Mesenteric fat pad (tissue), 1 donor: ENCODE data around the gene NR1H4. TPM values are rescaled to one million over a fixed set of nuclear protein-coding genes. Genes with fewer than 3 reads are reported as not detected.
"Not testable (repeated sequence)": the region's sequence is repeated elsewhere in the genome, so short reads cannot be mapped to it uniquely, and the experiment has no call there.

Experiments used
- DNase-seq: peaks from one replicate; pipeline ENCODE4 v3.0.0-alpha.2; 2020; ENCODE audit warnings: low spot score
- total RNA-seq: library from RNA; stranded (reverse); fragmentation: NEBNext Ultra II Directional; extraction: Animal tissue kit (Norgen Biotek cat#: 25700); gene quantifications from one replicate; pipeline ENCODE4 v1.2.1, GENCODE V29; 2021
- donor health status: DM: yes; HTN: yes; CAD: no.

NR1H4 gene
- total RNA-seq, 1 donor from 2014 or later: not detected

DNA sequence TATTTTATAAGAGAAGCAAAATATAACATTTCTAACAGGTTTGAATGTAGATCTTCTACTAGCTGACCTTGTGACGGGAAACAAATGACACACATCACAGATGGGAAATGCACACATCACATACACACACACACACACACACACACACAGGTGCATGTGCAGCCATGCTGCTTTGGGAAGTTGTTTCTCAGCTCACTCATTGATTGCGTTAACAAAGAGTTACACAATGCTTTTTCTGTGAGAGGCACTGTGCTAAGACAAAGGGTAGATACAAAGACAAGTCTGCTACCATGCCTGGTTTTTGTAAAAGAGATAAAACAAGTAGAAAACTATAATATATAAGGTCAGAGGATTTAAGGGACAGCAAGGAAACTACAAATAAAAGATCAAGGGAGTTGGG lies 1.3 kb upstream of the NR1H4 start:
- no peak for DNase-seq

DNA sequence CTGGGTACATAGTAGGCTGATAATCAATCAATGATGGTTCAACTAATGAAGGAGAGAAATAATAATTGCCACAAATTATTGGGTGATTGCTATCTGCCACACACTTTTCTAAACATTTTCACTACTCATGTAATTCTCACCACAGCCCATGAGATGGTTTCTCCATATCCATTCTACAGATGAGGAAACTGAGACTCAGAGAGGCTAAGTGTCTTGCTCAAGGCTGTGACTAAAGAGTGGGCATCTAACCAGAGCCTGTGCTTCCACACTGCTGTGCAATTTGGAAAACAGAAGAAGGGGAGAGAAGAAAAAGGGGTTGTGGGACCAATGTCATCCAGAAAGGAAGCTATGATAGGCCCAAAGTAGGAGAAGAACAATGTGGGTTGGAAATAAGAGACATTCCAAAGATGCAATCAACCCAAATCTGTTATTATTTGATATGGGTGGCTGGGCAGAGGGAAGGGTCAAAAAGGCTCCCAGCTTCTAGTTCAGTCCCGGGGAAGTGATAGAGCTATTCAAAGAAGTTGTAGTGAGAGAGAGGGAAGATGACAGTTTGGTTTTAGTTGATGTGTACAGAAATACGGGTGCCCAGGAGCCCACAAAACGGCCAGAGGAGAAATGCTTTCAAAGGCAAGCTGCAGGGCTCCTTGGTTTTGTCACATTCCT lies 483 bp upstream of the NR1H4 start:
- no peak for DNase-seq

GRCh38 chr12:100474617-100475016 lies 951 bp downstream of the NR1H4 start:
- DNase-seq: no peak

DNA sequence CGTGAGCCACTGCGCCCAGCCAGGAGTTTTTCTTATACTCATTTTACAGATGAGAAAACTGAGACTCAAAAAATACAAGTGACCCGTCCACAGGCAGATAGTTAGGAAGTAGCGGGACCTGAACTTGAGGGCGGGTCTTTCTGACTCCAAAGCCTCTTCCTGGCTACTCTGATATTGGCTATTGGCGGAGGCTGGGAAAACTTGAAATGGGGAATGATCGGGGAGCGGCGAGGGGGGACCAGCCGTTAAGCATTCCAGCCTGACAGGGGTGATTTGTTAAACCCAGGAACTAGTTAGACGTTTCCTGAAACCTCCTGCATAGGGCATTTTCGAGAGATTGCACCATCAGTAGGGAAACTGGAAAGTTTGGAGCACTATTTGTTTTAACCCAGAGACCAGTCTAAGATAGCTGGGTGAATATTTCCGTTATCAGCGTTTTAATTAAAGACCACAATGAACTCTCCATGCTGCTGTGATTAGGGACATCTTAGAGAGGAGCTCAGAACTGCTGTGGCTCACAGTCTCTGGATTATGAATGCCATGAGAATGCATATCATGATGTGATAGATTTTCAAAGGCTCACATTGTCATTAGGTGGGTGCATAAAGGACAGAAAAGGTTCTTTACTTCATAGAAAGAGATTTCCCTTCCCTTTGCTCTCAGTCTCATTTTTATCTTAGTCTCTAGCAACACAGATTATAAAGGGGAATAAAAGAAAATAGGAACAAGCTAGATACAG lies 2.5 kb downstream of the NR1H4 start:
- DNase-seq: no peak

- DNase-seq: no peak
Measured at GRCh38 chr12:100481021-100481420, 7.4 kb downstream of the NR1H4 start.

DNA sequence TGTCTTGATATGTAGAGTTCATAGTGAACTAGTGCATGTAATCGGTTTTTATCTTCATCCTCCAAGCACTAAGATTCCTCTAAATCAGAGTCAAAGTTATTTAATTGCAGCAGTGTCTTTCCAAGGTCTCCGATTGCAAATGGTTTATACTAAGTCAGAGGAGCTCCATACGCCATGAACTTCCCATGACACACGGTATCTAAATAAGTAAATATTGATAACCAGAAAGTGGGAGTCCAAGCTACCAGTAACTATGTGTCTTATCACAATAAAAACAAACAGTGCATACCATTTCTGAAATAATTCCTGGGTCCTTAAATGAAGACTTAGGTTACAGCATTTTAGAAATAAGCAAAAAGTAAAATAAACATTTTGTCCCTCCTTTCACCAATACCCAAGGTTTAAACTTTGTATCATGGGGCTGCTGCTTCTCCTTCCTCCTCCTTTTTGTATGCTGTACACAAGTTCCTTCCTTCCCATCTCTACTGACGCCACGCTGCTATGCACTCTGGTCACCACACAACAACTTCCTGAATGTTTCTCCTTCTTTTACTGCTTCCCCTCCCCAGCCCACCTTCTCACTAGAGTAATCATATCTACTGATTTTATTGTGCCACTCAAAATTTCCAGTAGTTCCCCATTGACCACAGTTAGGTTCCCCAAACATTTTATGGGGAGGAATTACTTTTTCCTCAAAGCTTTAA lies 10.7 kb downstream of the NR1H4 start:
- DNase-seq: no peak

DNA sequence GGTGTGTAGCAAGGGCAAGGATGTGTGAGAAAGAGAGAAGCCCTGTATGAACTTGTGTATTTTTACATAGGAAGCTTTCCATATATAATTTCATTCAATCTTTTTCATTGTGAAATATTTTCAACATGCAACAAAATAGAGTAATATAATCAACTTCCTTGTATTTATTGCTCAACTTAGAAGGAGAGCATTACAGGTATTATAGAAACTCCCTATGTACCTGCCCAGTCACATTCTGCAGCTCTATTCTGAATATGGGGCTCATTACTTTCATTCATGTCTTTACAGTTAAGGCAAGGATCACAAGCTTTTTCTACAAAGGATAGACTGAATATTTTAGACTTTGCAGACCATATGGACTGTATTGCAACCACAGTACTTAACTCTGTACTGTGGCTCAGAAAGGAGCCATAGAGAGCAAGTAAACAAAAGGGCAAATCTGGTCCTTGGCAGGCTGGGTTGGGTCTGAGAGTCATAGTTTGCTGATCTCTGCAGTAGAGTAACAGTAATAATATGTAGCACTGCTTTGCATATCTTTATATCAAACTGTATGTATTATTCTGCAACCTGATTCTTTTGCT lies 11.3 kb downstream of the NR1H4 start:
- no peak for DNase-seq

DNA sequence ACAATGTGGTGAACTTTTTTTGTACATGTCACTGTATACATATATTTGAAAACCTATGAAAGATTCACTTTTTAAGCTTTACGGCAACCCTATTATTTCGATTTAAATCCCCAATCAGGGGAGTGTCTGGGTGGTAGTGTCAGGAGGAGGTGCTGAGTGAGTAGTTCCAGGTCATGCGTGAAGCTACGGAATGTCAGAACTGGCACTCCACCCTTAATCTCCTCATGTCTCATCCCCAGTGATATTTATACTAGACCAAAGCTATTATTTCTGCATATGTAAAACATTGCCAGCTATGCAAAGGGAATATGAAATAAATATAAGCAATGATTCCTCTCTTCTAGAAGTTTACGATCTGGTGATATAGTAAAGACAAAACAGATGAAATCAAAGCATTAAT lies 12.3 kb downstream of the NR1H4 start:
- no peak for DNase-seq

- no peak for DNase-seq
Measured at GRCh38 chr12:100489251-100489820, 15.7 kb downstream of the NR1H4 start.

GRCh38 chr12:100490056-100490455 lies 16.4 kb downstream of the NR1H4 start:
- DNase-seq: no peak

- no peak for DNase-seq
Measured at GRCh38 chr12:100491104-100491503, 17.4 kb downstream of the NR1H4 start.

- DNase-seq: no peak
Measured at GRCh38 chr12:100493396-100494012, 19.8 kb downstream of the NR1H4 start.

DNA sequence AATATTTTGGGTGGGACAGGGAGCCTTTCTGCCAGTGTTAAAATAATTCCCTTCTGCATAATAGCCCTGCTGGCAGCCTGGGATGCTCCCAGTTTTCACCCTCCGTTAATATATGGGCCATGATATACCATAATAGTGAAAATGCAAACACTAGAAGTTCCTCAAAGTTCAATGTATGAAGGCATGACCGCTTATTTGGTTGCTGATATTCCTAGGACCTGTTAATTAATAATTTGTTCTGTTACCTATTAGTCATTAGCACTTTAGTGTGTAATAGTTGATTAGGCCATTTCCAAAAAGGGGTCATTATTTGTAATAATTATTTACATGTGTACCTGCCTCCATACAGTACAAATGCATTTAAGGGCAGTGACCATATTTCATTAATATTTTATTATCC lies 20.4 kb downstream of the NR1H4 start:
- DNase-seq: no peak

DNA sequence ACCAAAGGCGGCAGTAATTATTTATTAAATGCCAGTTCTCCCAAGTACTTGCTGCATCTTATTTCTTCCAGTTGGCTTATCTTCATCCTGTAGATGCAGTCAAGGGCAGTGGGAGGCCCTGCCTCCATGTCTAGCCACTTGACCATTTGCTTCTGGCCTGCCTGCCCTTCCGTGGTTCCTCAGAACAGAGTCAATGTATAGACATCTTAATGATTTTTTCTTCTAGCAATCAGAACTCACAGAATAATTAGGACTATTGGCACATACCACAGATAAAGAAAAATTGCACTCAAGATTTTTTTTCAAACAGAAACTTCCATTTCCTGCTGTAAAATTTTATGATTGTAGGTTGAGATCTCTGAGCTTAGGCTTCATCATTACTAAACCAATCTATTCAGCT lies 20.9 kb downstream of the NR1H4 start:
- DNase-seq: no peak

DNA sequence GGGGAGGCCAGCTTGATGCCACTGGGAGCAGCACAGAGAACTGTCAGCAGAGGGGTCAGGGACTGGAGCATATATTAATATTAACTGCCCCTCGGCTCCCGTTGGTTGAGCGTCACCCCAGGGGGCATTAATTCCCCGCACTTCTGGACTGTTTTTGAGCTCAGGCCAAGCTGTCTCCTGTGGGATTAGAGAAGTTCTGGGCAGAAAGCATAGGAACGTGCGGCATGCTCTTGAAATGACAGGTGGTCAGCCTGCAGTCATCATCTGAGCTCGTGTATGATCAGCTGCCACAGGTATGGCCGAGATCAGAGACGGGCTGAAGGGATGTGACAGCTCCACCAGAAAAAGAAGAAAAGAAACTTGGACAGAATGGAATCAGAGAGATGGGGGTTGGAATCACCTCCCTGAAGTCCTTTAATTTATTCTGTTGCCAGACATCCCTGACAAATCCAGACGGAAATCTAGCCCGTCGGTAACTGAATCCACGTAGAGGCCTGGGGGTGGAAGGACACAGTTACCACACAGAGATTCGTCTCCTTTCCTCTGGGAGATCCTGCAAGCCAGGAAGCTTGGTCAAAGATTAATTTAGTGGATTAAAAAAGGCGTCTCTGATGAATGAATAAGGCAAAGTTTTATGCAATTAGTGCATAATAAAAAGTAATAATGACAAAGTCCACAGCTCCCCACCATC lies 23.6 kb downstream of the NR1H4 start:
- DNase-seq: no peak

GRCh38 chr12:100498141-100498540 lies 24.5 kb downstream of the NR1H4 start:
- DNase-seq: no peak

- no peak for DNase-seq
Measured at GRCh38 chr12:100499416-100499815, 25.8 kb downstream of the NR1H4 start.

- not testable (repeated sequence) for DNase-seq
Measured at GRCh38 chr12:100502718-100503117, 29.1 kb downstream of the NR1H4 start.

DNA sequence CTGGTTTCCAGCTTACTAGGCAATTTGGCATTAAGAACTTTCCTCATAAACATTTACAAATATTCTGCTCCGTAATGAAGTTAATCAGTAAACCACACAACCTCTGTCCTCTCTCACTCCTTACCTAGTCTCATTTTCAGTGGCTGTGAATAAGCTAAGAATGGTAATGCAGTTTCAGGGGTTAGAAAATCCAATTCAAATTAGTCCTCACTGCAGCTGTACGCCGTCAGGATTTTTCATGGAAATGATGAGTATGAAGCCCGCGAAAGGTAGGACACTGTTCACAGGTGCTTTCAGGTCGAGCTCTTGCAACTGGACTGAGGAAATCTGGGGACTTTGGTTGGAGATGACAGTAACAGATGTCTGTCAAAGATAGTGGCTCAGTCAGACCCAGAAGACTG lies 29.6 kb downstream of the NR1H4 start:
- no peak for DNase-seq

DNA sequence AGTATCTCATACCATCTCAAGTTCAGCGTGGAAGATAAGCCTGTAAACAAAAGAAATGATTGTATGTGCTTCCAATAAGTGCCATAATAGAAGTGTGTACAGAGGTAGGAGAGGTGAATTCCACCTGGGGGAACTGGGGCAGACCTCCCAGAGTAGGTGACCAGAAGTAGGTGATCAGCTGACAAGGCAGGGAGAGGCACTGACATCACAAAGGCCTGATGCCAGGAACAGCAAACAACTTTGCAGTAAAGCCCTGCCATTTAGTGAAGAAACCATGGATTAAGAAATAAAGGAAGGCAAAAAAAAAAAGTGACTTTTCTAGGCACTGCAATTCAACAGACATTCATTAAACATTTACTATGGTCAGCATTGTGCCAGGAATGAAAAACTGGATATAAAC lies 31.1 kb downstream of the NR1H4 start:
- DNase-seq: no peak

DNA sequence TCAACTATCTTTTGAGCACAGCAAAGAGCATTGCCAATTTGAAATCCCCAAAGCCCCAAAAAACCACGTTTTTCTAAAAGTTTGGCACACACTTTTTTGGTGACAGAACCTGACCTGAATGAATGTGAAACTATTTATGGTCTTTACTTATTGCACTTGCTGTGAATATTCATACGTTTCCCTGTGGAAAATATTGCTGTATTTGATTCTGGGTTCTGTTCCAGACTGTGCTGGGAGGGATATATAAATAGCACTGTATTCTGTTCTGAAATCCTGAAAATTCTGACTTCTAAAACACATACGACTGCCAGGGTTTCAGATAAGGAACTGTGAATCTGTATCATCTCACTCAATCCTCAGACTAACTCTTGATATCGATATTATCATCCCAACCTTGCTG lies 35.1 kb downstream of the NR1H4 start:
- DNase-seq: no peak
